Measurements from ENCODE around the gene AAR2.

Gene AAR2

DNA sequence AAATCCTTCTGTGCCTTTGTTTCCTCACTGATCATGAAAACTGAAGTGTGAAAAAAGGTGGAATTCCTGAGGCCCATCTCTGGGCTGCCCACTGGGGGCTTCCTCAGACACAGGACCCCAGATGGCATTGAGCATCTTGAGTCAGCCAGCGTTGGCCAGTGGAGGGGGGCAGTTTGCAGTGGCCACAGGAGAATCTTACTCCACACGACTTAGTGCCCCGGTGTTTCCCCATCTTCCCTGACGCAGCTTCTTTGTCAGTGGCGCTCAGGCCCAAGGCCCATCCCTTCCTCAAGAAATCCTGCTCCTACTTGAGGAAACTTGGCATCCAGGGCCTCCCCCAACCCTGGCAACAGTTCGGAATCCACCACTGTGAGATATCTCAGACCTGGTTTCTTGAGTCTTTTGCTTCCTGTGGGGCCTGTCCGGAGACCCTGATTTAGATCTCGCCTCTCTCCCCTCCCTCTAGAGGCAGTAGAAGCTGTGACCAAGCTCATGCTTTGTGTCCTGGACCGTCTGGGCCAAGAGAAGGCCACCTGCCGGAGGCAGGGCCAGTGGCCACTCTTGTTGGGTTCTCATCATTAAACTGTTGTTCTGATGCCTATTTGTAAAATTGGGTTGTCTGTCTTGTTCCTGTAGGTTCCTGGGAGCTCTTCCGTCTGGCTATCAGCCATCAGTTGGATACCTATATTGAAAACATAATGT is 49.6 kb downstream of the AAR2 start:
- DNase-seq = no peak

DNA sequence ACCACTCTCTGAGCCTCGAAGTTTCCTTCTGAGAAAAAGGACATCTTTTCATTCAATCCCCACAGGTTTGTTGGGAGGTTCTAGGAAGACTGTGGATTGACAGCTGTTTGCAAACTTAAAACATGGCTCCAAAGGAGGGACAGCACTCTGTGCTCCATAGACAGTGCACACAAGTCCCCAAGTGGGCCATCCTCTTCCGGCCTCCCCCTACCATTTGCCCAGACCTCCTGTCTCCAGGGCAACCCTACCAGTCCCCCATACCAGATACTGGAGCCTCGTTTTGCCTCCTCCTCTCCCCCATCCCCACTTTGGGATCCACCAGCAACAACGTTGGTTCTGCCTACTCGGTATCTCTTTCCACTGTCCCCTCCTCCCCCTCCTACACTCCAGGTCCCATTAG is 61.4 kb downstream of the AAR2 start:
- DNase-seq = no peak

GRCh38 chr20:36298061-36298460 is 61.8 kb downstream of the AAR2 start:
- no peak for DNase-seq

GRCh38 chr20:36298795-36299339 is 62.6 kb downstream of the AAR2 start:
- DNase-seq = no peak

DNA sequence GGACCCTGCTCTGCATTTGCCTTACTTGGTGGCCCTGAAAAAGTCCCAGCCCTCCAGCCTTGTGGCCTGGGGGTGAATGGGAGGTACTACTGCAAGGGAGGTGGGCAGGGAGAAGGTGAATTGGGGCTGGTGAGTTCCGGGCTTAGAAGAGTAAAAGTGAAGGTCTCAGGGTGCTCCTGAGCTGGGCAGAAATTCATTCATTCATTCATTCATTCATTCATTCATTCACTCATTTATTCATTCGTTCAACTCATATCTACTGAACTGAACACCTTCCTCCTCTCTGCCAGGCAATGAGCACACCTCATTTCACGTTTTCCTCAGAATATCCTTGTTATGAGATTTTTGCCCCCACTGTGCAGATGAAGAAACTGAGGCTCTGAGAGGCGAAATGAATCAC is 63.2 kb downstream of the AAR2 start:
- no peak for DNase-seq

- no peak for DNase-seq
Measured at GRCh38 chr20:36301359-36302119, 65.3 kb downstream of the AAR2 start.

GRCh38 chr20:36303020-36303595 is 66.8 kb downstream of the AAR2 start:
- no peak for DNase-seq

- DNase-seq = no peak
Measured at GRCh38 chr20:36303831-36304230, 67.6 kb downstream of the AAR2 start.

GRCh38 chr20:36304786-36305495 is 68.7 kb downstream of the AAR2 start:
- no peak for DNase-seq

DNA sequence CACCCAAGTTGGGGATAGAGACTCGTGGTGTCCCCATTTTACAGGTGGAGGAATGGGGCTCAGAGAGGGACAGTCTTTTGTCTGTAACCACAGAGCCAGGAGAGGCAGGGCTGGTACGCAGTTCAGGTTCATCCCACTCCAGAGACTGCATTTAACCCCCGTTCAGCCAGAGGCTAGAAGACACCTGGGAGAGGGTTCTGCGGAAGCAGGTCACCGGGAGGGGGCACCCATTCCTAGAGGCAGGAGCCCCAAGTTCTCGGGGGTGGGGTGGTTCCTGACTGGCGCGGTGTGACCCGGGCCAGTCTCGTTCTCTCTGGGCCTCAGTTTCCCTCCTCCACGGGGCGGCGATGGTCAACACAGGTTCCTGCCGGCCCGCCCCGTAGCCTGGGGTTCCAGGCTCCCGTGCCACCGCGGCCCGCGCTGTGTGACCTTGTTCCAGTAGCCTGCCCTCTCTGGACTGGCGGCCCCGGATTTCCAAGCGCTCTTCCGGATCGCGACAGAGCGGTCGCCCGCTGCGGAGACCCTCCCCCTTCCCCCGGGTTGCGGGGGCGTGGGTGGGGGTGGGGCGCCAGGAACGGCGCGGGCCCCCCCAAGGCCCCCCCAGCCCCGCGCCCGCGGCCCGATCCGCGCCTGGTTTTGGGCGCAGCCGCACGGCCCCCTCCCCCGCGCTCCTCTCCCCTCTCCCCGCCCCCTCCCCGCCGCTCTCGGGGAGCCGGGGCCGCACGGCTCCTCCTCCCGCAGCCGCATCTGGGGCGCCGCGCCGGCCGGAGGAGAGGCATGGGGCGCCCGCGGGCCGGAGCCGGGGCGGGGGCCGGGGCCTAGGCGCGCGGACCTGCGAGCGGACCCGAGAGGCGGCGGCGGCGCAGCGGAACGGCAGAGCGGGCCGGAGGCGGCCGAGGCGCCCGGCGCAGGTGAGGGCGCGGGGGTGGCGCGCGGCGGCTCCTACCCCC is 69.6 kb downstream of the AAR2 start, which contains the start of gene DLGAP4:
Gene DLGAP4 (plus strand): TSS at position 738 of the 950 bp plus-strand sequence. CDS start 125,379 bp downstream, outside the sequence.
- no peak for DNase-seq
